A673 (cell line): Measurements from ENCODE around the gene ACTN4. TPM values are rescaled to one million over a fixed set of nuclear protein-coding genes. Genes with fewer than 3 reads are reported as not detected.

Source experiments
- BruUV-seq: library from RNA; stranded (reverse); fragments of 400-500 nt; replicated peaks from 2 replicates; lab custom pipeline; 2021; lab: Mats Ljungman, UMichigan
- CTCF ChIA-PET: fragments of 300-600 bp; sonication (Branson Sonifier 250); formaldehyde crosslinking; loops from one replicate; lab custom pipeline; 2022; ENCODE audit warnings: antibody characterized with exemption; lab: Charles Lee
- POLR2A ChIA-PET: fragments of 300-600 bp; sonication (Branson Sonifier 250); formaldehyde crosslinking; loops from one replicate; lab custom pipeline; 2022; ENCODE audit warnings: antibody characterized with exemption; ENCODE audit not compliant: low non-redundant PET; lab: Charles Lee
- DNase-seq: peaks from one replicate; pipeline ENCODE4 v3.0.0-alpha.2; 2015; ENCODE audit warnings: low spot score
- H3K27ac ChIP-seq: fragments of 200-600 bp; sonication (generic); 2 replicates; pipeline ENCODE4 v1.5.1; 2016; ENCODE audit warnings: mixed run types, low read depth, mild to moderate bottlenecking, mixed read lengths, antibody characterized with exemption, low read length; ENCODE audit not compliant: poor library complexity, severe bottlenecking
- H3K27me3 ChIP-seq: fragments of 200-600 bp; sonication (generic); replicated peaks from 2 replicates; pipeline ENCODE4 v1.6.1; 2017; ENCODE audit warnings: mixed run types, low read depth, mild to moderate bottlenecking, mixed read lengths, antibody characterized with exemption, low read length; ENCODE audit not compliant: insufficient read depth, poor library complexity
- H3K36me3 ChIP-seq: fragments of 200-600 bp; sonication (generic); 2 replicates; pipeline ENCODE4 v1.6.1; 2016; ENCODE audit warnings: mixed run types, mild to moderate bottlenecking, mixed read lengths, antibody characterized with exemption, low read length; ENCODE audit not compliant: insufficient read depth, poor library complexity, severe bottlenecking
- H3K4me1 ChIP-seq: fragments of 200-600 bp; sonication (generic); 2 replicates; pipeline ENCODE4 v1.6.1; 2017; ENCODE audit warnings: mixed run types, mild to moderate bottlenecking, mixed read lengths, antibody characterized with exemption, low read length; ENCODE audit not compliant: insufficient read depth, poor library complexity, severe bottlenecking
- H3K4me3 ChIP-seq: fragments of 200-600 bp; sonication (generic); 2 replicates; pipeline ENCODE4 v1.5.1; 2016; ENCODE audit warnings: low read depth, mixed run types, mild to moderate bottlenecking, mixed read lengths, low read length; ENCODE audit not compliant: poor library complexity, severe bottlenecking
- H3K9me3 ChIP-seq: fragments of 200-600 bp; sonication (generic); 2 replicates; pipeline ENCODE4 v1.6.1; 2016; ENCODE audit warnings: mixed run types, low read depth, mild to moderate bottlenecking, mixed read lengths, antibody characterized with exemption, low read length; ENCODE audit not compliant: poor library complexity, severe bottlenecking
- CTCF ChIP-seq: fragments of 300-800, 200-600 bp; sonication (generic); conservative IDR thresholded peaks from 2 replicates; pipeline ENCODE4 v1.5.1; 2017; ENCODE audit warnings: low read depth, mild to moderate bottlenecking, antibody characterized with exemption, low read length, moderate library complexity, mixed read lengths
- EZH2 ChIP-seq: fragments of 200-600 bp; sonication (generic); IDR thresholded peaks from 2 replicates; pipeline ENCODE4 v1.6.1; 2017; ENCODE audit warnings: borderline replicate concordance, low read depth, mild to moderate bottlenecking, mixed read lengths, antibody characterized with exemption, low read length; ENCODE audit not compliant: poor library complexity, severe bottlenecking
- intact Hi-C: fragments of 100-400 bp; cut with micrococcal nuclease; formaldehyde crosslinking; loops from one replicate; pipeline ENCODE4 v1.10.0; 2022; ENCODE audit not compliant: unreplicated experiment
- total RNA-seq: library from RNA; stranded (reverse); gene quantifications from 2 replicates; pipeline ENCODE4 v1.2.3, GENCODE V29; 2021

The ACTN4 gene
- total RNA-seq, 1 experiment from 2014 or later: 397 TPM

GRCh38 chr19:38773469-38774177 lies 126.2 kb downstream of the ACTN4 start, which contains the start of gene LGALS7:
LGALS7 (minus strand) TSS chr19:38773517; CDS start chr19:38773492, 25 bp downstream.
- TF ChIP-seq EZH2 (no peak), CTCF (no peak)
- H3K4me1 ChIP-seq: no peaks in the 10 kb centered on the region
- no peak within 1 kb of the TSS for H3K4me3 ChIP-seq
- H3K27me3 ChIP-seq: peaks cover under 1% of the 10 kb centered on the region
- ChIA-PET POLR2A (no interaction called here), CTCF (no interaction called here)
- no peak for DNase-seq
- BruUV-seq: no TSS peak
- intact Hi-C loops: no loop called here
- H3K9me3 ChIP-seq: no peaks in the 10 kb centered on the region
- no peaks in the 10 kb centered on the region for H3K36me3 ChIP-seq
- H3K27ac ChIP-seq: no peak within 1 kb of the TSS

- H3K4me1 ChIP-seq: no peaks in the 10 kb centered on the region
- ChIA-PET CTCF (no interaction called here), POLR2A (no interaction called here)
- DNase-seq: no peak
- H3K9me3 ChIP-seq: no peaks in the 10 kb centered on the region
- no peak overlapping the region for H3K27ac ChIP-seq
- TF ChIP-seq CTCF (no peak), EZH2 (no peak)
- intact Hi-C loops: no loop called here
- no TSS peak for BruUV-seq
- no peaks in the 10 kb centered on the region for H3K36me3 ChIP-seq
- no peak overlapping the region for H3K4me3 ChIP-seq
- H3K27me3 ChIP-seq: peaks cover 3% of the 10 kb centered on the region
Observed at GRCh38 chr19:38774181-38774950, 126.9 kb downstream of the ACTN4 start.

GRCh38 chr19:38778733-38779132 lies 131.3 kb downstream of the ACTN4 start:
- Histone ChIP-seq H3K4me3 (no peak overlapping the region), H3K27me3 (peaks cover 3% of the 10 kb centered on the region), H3K36me3 (no peaks in the 10 kb centered on the region), H3K27ac (no peak overlapping the region), H3K9me3 (no peaks in the 10 kb centered on the region), H3K4me1 (no peaks in the 10 kb centered on the region)
- ChIA-PET POLR2A (no interaction called here), CTCF (no interaction called here)
- no peak for DNase-seq
- intact Hi-C loops: no loop called here
- no peak for TF ChIP-seq EZH2
- BruUV-seq: no TSS peak
